Measurements from ENCODE around the gene PLCB4.

The PLCB4 gene

DNA sequence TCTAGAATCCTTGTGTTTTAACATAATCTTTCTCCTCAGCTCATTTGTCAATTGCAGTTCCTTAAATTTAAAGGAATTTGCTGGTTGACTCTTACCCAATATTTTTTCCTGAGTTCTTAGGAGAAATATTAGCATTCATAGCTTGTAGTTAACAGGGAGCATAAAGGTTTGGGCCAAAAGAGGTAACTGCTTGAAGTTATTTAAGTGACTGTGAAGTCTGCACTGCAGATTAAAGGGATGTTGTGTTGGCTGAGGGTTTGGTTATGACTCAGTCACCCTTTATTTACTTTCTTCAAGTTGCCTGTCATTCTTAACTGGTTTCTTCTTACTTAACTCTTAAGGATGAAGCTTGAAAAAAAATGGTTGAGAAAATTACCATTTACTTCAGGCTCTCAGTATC lies 225.2 kb downstream of the PLCB4 start:
- DNase-seq, result no peak
- Histone ChIP-seq H3K27me3 (ENCODE audit: insufficient read depth, low read depth, severe bottlenecking) (no peaks in the 10 kb centered on the region), H3K36me3 (no peaks in the 10 kb centered on the region), H3K4me3 (ENCODE audit: low read depth, low read length) (no peak overlapping the region), H3K27ac (no peak overlapping the region), H3K9me3 (ENCODE audit: severe bottlenecking) (no peaks in the 10 kb centered on the region)
- no peak for TF ChIP-seq CTCF (IDR thresholded peaks at IDR 0.05; ENCODE audit: low read depth, low read length)

GRCh38 chr20:9298906-9299305 lies 230.0 kb downstream of the PLCB4 start:
- no peak for TF ChIP-seq CTCF (IDR thresholded peaks at IDR 0.05; ENCODE audit: low read depth, low read length)
- no peaks in the 10 kb centered on the region for H3K36me3 ChIP-seq
- DNase-seq, result no peak
- no peaks in the 10 kb centered on the region for H3K9me3 ChIP-seq (ENCODE audit: severe bottlenecking)
- no peak overlapping the region for H3K27ac ChIP-seq
- H3K27me3 ChIP-seq (ENCODE audit: insufficient read depth, low read depth, severe bottlenecking), result no peaks in the 10 kb centered on the region
- H3K4me3 ChIP-seq (ENCODE audit: low read depth, low read length), result no peak overlapping the region

- H3K36me3 ChIP-seq, result no peaks in the 10 kb centered on the region
- no peaks in the 10 kb centered on the region for H3K27me3 ChIP-seq (ENCODE audit: insufficient read depth, low read depth, severe bottlenecking)
- no peak for DNase-seq
- no peaks in the 10 kb centered on the region for H3K9me3 ChIP-seq (ENCODE audit: severe bottlenecking)
- H3K4me3 ChIP-seq (ENCODE audit: low read depth, low read length), result no peak overlapping the region
- TF ChIP-seq CTCF (IDR thresholded peaks at IDR 0.05; ENCODE audit: low read depth, low read length), result no peak
- H3K27ac ChIP-seq, result no peak overlapping the region
Observed at GRCh38 chr20:9300080-9300479, 231.2 kb downstream of the PLCB4 start.

- Histone ChIP-seq H3K27me3 (ENCODE audit: insufficient read depth, low read depth, severe bottlenecking) (no peaks in the 10 kb centered on the region), H3K9me3 (ENCODE audit: severe bottlenecking) (no peaks in the 10 kb centered on the region), H3K4me3 (ENCODE audit: low read depth, low read length) (no peak overlapping the region), H3K27ac (no peak overlapping the region), H3K36me3 (no peaks in the 10 kb centered on the region)
- DNase-seq, result no peak
- no peak for TF ChIP-seq CTCF (IDR thresholded peaks at IDR 0.05; ENCODE audit: low read depth, low read length)
Observed at GRCh38 chr20:9300534-9300933, 231.6 kb downstream of the PLCB4 start.

GRCh38 chr20:9301129-9302090 lies 232.5 kb downstream of the PLCB4 start:
- H3K27ac ChIP-seq, result no peak overlapping the region
- no peaks in the 10 kb centered on the region for H3K9me3 ChIP-seq (ENCODE audit: severe bottlenecking)
- H3K27me3 ChIP-seq (ENCODE audit: insufficient read depth, low read depth, severe bottlenecking), result no peaks in the 10 kb centered on the region
- H3K36me3 ChIP-seq, result no peaks in the 10 kb centered on the region
- no peak overlapping the region for H3K4me3 ChIP-seq (ENCODE audit: low read depth, low read length)
- no peak for DNase-seq
- no peak for TF ChIP-seq CTCF (IDR thresholded peaks at IDR 0.05; ENCODE audit: low read depth, low read length)
